Hepatocyte (in vitro differentiated cells): ENCODE results near the gene B3GALT4.

Experiments used
- CTCF ChIP-seq: fragments of 200-600 bp; sonication (generic); IDR thresholded peaks from 2 replicates; pipeline ENCODE4 v1.5.1; 2016; ENCODE audit warnings: antibody characterized with exemption, mild to moderate bottlenecking; ENCODE audit not compliant: poor library complexity
- EZH2phosphoT487 ChIP-seq: fragments of 200-600 bp; sonication (generic); IDR thresholded peaks from one replicate; pipeline ENCODE4 v1.6.1; 2018; ENCODE audit warnings: antibody characterized with exemption, mild to moderate bottlenecking, low read depth, moderate library complexity; ENCODE audit not compliant: unreplicated experiment, severe bottlenecking

DNA sequence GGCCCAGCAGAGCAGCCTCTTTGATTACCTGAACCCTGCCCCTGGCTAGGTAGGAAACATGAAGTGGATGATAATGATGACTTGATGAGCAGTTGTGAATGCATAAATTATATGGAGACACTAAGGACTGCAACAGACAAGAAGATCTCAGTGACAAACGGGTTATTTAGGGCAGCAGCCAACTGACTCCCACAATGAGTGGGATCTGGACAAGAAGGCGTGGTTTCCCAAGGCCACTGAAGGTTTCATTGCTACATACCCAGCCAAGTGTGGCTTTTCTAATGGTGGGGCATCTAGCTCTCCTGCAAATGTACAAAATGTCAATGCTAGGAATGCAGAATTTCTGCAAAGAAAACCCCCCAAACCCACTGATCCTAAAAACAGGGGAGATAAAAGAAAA, 39.2 kb upstream of the B3GALT4 start:
- TF ChIP-seq CTCF, result no peak
- TF ChIP-seq EZH2phosphoT487, result no peak
